H1 (cell line): Measurements from ENCODE around the gene GLTP. TPM values are rescaled to one million over a fixed set of nuclear protein-coding genes. Genes with fewer than 3 reads are reported as not detected.
"Not testable (repeated sequence)": the region's sequence is repeated elsewhere in the genome, so short reads cannot be mapped to it uniquely, and the experiment has no call there.

Experiments used
- CTCF ChIA-PET: fragments of 300-600 bp; sonication (Branson Sonifier 250); formaldehyde crosslinking; loops from one replicate; lab custom pipeline; 2021; ENCODE audit not compliant: partially characterized antibody; lab: Charles Lee
- POLR2A ChIA-PET: fragments of 300-600 bp; sonication (Branson Sonifier 250); formaldehyde crosslinking; loops from one replicate; lab custom pipeline; 2021; ENCODE audit warnings: inconsistent platforms; ENCODE audit not compliant: partially characterized antibody; lab: Charles Lee
- DNase-seq, 2 experiments: peaks; one replicate each; pipeline versions ENCODE4 v3.0.0 to v3.0.0-alpha.2; 2010 to 2022; ENCODE audit warnings: low spot score in 2 of 2, low read depth in 1 of 2, mixed read lengths in 1 of 2
- FAIRE-seq: peaks from 2 replicates; lab custom pipeline; 2011; peaks lifted over from hg19 to GRCh38; lab: Jason Lieb, UNC
- H2AFZ ChIP-seq: 2 replicates; pipeline ENCODE4 v1.8.1; 2012; ENCODE audit warnings: low read length, inconsistent platforms
- H2AK5ac ChIP-seq: 2 replicates; pipeline ENCODE4 v1.6.1; 2013; ENCODE audit warnings: low read depth, low read length
- H2BK120ac ChIP-seq: replicated peaks from 2 replicates; pipeline ENCODE3; 2013; ENCODE audit warnings: low read depth, low read length, inconsistent platforms
- H2BK12ac ChIP-seq: 2 replicates; pipeline ENCODE4 v1.6.1; 2013; ENCODE audit warnings: low read depth, low read length
- H2BK15ac ChIP-seq: 2 replicates; pipeline ENCODE4 v1.6.1; 2013; ENCODE audit warnings: low read length
- H2BK20ac ChIP-seq: 2 replicates; pipeline ENCODE4 v1.6.1; 2013; ENCODE audit warnings: low read length
- H2BK5ac ChIP-seq: 2 replicates; pipeline ENCODE4 v1.6.1; 2013; ENCODE audit warnings: low read depth, low read length
- H3K14ac ChIP-seq: 2 replicates; pipeline ENCODE4 v1.6.1; 2013; ENCODE audit warnings: inconsistent platforms; ENCODE audit not compliant: insufficient read length
- H3K18ac ChIP-seq: 2 replicates; pipeline ENCODE4 v1.6.1; 2013; ENCODE audit warnings: low read length; ENCODE audit errors: extremely low read depth
- H3K23ac ChIP-seq: 2 replicates; pipeline ENCODE4 v1.6.1; 2013; ENCODE audit warnings: inconsistent platforms; ENCODE audit not compliant: insufficient read length
- H3K23me2 ChIP-seq: 2 replicates; pipeline ENCODE4 v1.6.1; 2013; ENCODE audit warnings: low read depth, low read length
- H3K27ac ChIP-seq: 2 replicates; pipeline ENCODE4 v1.6.1; 2011; ENCODE audit warnings: low read depth, low read length, inconsistent platforms
- H3K27me3 ChIP-seq, 4 experiments: replicated peaks in 1 of 4; 1 replicate in 1 of 4; 2 replicates in 3 of 4; pipeline versions ENCODE4 v1.6.1 to v1.8.1; 2011 to 2013; ENCODE audit warnings: low read length in 3 of 4, mild to moderate bottlenecking in 3 of 4, inconsistent platforms in 2 of 4, mixed read lengths in 2 of 4, moderate library complexity in 1 of 4; ENCODE audit not compliant: control insufficient read depth in 3 of 4, insufficient read depth in 3 of 4; ENCODE audit errors: extremely low read depth in 1 of 4
- H3K36me3 ChIP-seq, 4 experiments: 2 replicates each; pipeline versions ENCODE4 v1.6.1 to v1.8.1; 2011 to 2013; ENCODE audit warnings: mild to moderate bottlenecking in 4 of 4, low read length in 3 of 4, moderate library complexity in 2 of 4, control low read depth in 1 of 4, inconsistent platforms in 1 of 4; ENCODE audit not compliant: insufficient read depth in 4 of 4, control insufficient read depth in 2 of 4
- H3K4ac ChIP-seq: replicated peaks from 2 replicates; pipeline ENCODE3; 2013; ENCODE audit warnings: low read length, low read depth, mixed read lengths, inconsistent platforms; ENCODE audit not compliant: insufficient read length
- H3K4me1 ChIP-seq, 4 experiments: replicated peaks in 1 of 4; 1 replicate in 1 of 4; 2 replicates in 3 of 4; pipeline versions ENCODE4 v1.6.1 to v1.8.1; 2011 to 2013; ENCODE audit warnings: low read length in 3 of 4, inconsistent platforms in 2 of 4, mixed read lengths in 1 of 4; ENCODE audit not compliant: insufficient read depth in 4 of 4, control insufficient read depth in 3 of 4
- H3K4me2 ChIP-seq, 2 experiments: 2 replicates each; pipeline versions ENCODE4 v1.6.1 to v1.8.1; 2011 to 2013; ENCODE audit warnings: low read depth in 2 of 2, low read length in 2 of 2, control low read depth in 1 of 2, inconsistent platforms in 1 of 2, mild to moderate bottlenecking in 1 of 2; ENCODE audit not compliant: insufficient read depth in 1 of 2
- H3K4me3 ChIP-seq, 4 experiments: fragments of 200-600, 300-600 bp in 1 of 4; sonication (generic), shearing (Covaris generic), sonication (Bioruptor Twin) in 1 of 4; 2 replicates each; pipeline versions ENCODE4 v1.5.1 to v1.8.1; 2011 to 2016; ENCODE audit warnings: low read length in 4 of 4, low read depth in 3 of 4, control low read depth in 2 of 4, inconsistent platforms in 2 of 4, mild to moderate bottlenecking in 2 of 4, mixed read lengths in 1 of 4, moderate library complexity in 1 of 4; ENCODE audit not compliant: insufficient read depth in 2 of 4; ENCODE audit errors: extremely low read depth in 1 of 4
- H3K56ac ChIP-seq: replicated peaks from 2 replicates; pipeline ENCODE3; 2013; ENCODE audit warnings: low read depth, mild to moderate bottlenecking, mixed read lengths, low read length, inconsistent platforms; ENCODE audit not compliant: insufficient read length
- H3K79me1 ChIP-seq: 2 replicates; pipeline ENCODE4 v1.6.1; 2013; ENCODE audit warnings: low read depth, low read length, control low read depth
- H3K79me2 ChIP-seq, 2 experiments: 2 replicates each; pipeline versions ENCODE4 v1.6.1 to v1.8.1; 2012 to 2013; ENCODE audit warnings: low read length in 2 of 2, mild to moderate bottlenecking in 2 of 2, inconsistent platforms in 1 of 2; ENCODE audit not compliant: insufficient read depth in 2 of 2, control insufficient read depth in 1 of 2
- H3K9ac ChIP-seq, 4 experiments: replicated peaks in 1 of 4; 1 replicate in 1 of 4; 2 replicates in 3 of 4; pipeline versions ENCODE4 v1.6.1 to v1.8.1; 2011 to 2013; ENCODE audit warnings: low read depth in 3 of 4, low read length in 3 of 4, control low read depth in 2 of 4, mild to moderate bottlenecking in 2 of 4, moderate library complexity in 2 of 4, inconsistent platforms in 1 of 4; ENCODE audit errors: extremely low read depth in 1 of 4
- H3K9me3 ChIP-seq, 2 experiments: 2 replicates each; pipeline versions ENCODE4 v1.6.1 to v1.8.1; 2012 to 2013; ENCODE audit warnings: mild to moderate bottlenecking in 2 of 2, moderate library complexity in 2 of 2, control low read depth in 1 of 2, inconsistent platforms in 1 of 2, low read depth in 1 of 2, low read length in 1 of 2, mixed read lengths in 1 of 2; ENCODE audit not compliant: insufficient read depth in 2 of 2
- H4K20me1 ChIP-seq, 2 experiments: replicated peaks in 1 of 2; 2 replicates each; pipeline versions ENCODE3 to v1.8.1; 2011 to 2013; ENCODE audit warnings: inconsistent platforms in 2 of 2, low read length in 2 of 2, mild to moderate bottlenecking in 1 of 2; ENCODE audit not compliant: insufficient read depth in 2 of 2, control insufficient read depth in 1 of 2
- H4K5ac ChIP-seq: 2 replicates; pipeline ENCODE4 v1.6.1; 2013; ENCODE audit warnings: low read length, low read depth, mixed read lengths, inconsistent platforms; ENCODE audit not compliant: insufficient read length
- H4K8ac ChIP-seq: 2 replicates; pipeline ENCODE4 v1.8.0; 2013; ENCODE audit warnings: mild to moderate bottlenecking, moderate library complexity, low read length, inconsistent platforms; ENCODE audit not compliant: insufficient read depth; ENCODE audit errors: extremely low read depth
- H4K91ac ChIP-seq: replicated peaks from 2 replicates; pipeline ENCODE3; 2013; ENCODE audit warnings: low read length, mixed read lengths, inconsistent platforms; ENCODE audit not compliant: insufficient read length
- WGBS, 2 experiments: shearing (Covaris generic) in 1 of 2; methylation state at CpG; one replicate each; pipeline versions ENCODE4 v1.1.6 to v1.1.7; 2013 to 2015; ENCODE audit warnings: low lambda C conversion rate in 2 of 2, mixed read lengths in 2 of 2, inconsistent platforms in 1 of 2, low coverage in 1 of 2, missing lambda C conversion rate in 1 of 2; ENCODE audit not compliant: insufficient replicate concordance in 2 of 2, insufficient coverage in 1 of 2, insufficient read length in 1 of 2; ENCODE audit errors: extremely low coverage in 1 of 2, missing lambda C conversion rate in 1 of 2; 5-methylcytosine and 5-hydroxymethylcytosine counted together
- polyA plus RNA-seq, 7 experiments: library from polyadenylated mRNA; depleted of rRNA in 3 of 7; stranded (reverse) in 5 of 7; unstranded in 2 of 7; fragments of >200 nt in 5 of 7; fragments of 200-250 nt in 2 of 7; gene quantifications; 1 replicate in 5 of 7; 2 replicates in 1 of 7; 4 replicates in 1 of 7; pipeline versions ENCODE4 v1.2.1 to v1.2.3, GENCODE V29; 2011 to 2013; ENCODE audit warnings: missing spikeins in 2 of 7, mixed read lengths in 2 of 7
- total RNA-seq: library from RNA; stranded (reverse); fragmentation: NEBNext Ultra II Directional; extraction: Animal tissue kit (Norgen Biotek cat#: 25700); gene quantifications from 2 replicates; pipeline ENCODE4 v1.2.1, GENCODE V29; 2021

Gene GLTP
- total and polyA plus RNA-seq, 2 of the 8 experiments (the other 6 are each of a cell fraction or from before 2014, with no cell fraction given): 9.8 to 26.1 TPM

DNA sequence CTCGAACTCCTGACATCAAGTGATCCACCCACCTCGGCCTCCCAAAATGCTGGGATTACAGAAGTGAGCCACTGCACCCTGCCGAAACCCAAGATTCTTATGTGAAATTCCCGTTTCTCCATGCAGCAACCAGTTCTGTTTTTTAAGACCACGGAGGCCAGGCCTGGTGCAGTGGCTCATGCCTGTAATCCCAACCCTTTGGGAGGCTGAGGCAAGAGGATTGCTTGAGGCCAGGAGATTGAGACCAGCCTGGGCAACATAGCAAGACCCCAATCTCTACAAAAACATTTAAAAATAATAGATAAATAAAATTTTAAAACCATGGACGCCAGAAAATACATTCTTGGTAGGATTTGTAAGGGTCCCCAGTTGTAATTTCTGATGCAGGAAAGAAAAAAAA is 29.8 kb downstream of the GLTP start:
- H2BK20ac ChIP-seq, H3K18ac ChIP-seq, H3K79me1 ChIP-seq, H4K20me1 ChIP-seq, H3K79me2 ChIP-seq, H2BK120ac ChIP-seq, H3K14ac ChIP-seq, H3K4me1 ChIP-seq, H3K27ac ChIP-seq, POLR2A ChIA-PET, H2AFZ ChIP-seq, H3K27me3 ChIP-seq, H2AK5ac ChIP-seq, H3K56ac ChIP-seq, H3K23me2 ChIP-seq, H4K8ac ChIP-seq, FAIRE-seq, H2BK15ac ChIP-seq, H3K9ac ChIP-seq, H3K4ac ChIP-seq, H2BK5ac ChIP-seq, H3K4me3 ChIP-seq, H2BK12ac ChIP-seq, H3K9me3 ChIP-seq, H3K23ac ChIP-seq, H4K5ac ChIP-seq, H3K4me2 ChIP-seq, H4K91ac ChIP-seq, DNase-seq, H3K36me3 ChIP-seq: not testable (repeated sequence)
- WGBS, 2 experiments: 80% methylated on average over 6 of the region's 6 CpGs; no CpG with 5 or more reads in 1 of the 2 experiments
- CTCF ChIA-PET: interaction anchor here (1.8 to 6.8 kb wide), 2 partner anchors 15 to 63 kb away, joined by 4 to 86 read pairs; no protein-coding TSS in a partner anchor
